Heart left ventricle (tissue), 16 donors: Measurements from ENCODE around the gene NT5C2. TPM values are rescaled to one million over a fixed set of nuclear protein-coding genes. Genes with fewer than 3 reads are reported as not detected.

Experiments used
- ATAC-seq, 4 donors: fragments of 200-7000 bp; cut with Tn5 transposase; one replicate each; pipeline ENCODE4 v1.9.1; 2020 to 2022; ENCODE audit warnings: moderate library complexity in 4 of 4, mild to moderate bottlenecking in 3 of 4, moderate number of reproducible peaks in 1 of 4
- DNase-seq, 5 donors: peaks; one replicate each; pipeline ENCODE4 v3.0.0-alpha.2; 2020
- H3K27ac ChIP-seq, 12 donors: fragments of 200-600 bp; sonication (generic) in 4 of 12; one replicate each; pipeline versions ENCODE4 v1.5.0 to v1.8.0; 2016 to 2022; ENCODE audit warnings: mild to moderate bottlenecking in 2 of 12
- H3K27me3 ChIP-seq, 9 donors: fragments of 200-600 bp; sonication (generic) in 2 of 9; one replicate each; pipeline versions ENCODE4 v1.5.1 to v1.8.0; 2016 to 2022; ENCODE audit warnings: mild to moderate bottlenecking in 3 of 9
- H3K36me3 ChIP-seq, 9 donors: fragments of 200-600 bp; sonication (generic) in 2 of 9; one replicate each; pipeline versions ENCODE4 v1.5.0 to v1.8.0; 2018 to 2022; ENCODE audit warnings: mild to moderate bottlenecking in 2 of 9
- H3K4me1 ChIP-seq, 12 donors: fragments of 200-600 bp; sonication (generic) in 4 of 12; one replicate each; pipeline versions ENCODE4 v1.5.0 to v1.8.0; 2016 to 2022; ENCODE audit warnings: mild to moderate bottlenecking in 3 of 12
- H3K4me3 ChIP-seq, 12 donors: fragments of 200-600 bp; sonication (generic) in 4 of 12; one replicate each; pipeline versions ENCODE4 v1.5.0 to v1.8.0; 2017 to 2022; ENCODE audit warnings: mild to moderate bottlenecking in 9 of 12, moderate library complexity in 4 of 12
- H3K9me3 ChIP-seq, 12 donors: fragments of 200-600 bp; sonication (generic) in 4 of 12; one replicate each; pipeline versions ENCODE4 v1.5.0 to v1.8.0; 2016 to 2022; ENCODE audit warnings: mild to moderate bottlenecking in 1 of 12
- CTCF ChIP-seq, 12 donors: fragments of 200-600 bp; sonication (generic) in 4 of 12; IDR thresholded peaks; one replicate each; pipeline versions ENCODE4 v1.5.0 to v1.8.0; 2018 to 2022; ENCODE audit warnings: antibody characterized with exemption in 12 of 12, mild to moderate bottlenecking in 5 of 12
- POLR2A ChIP-seq, 2 donors: fragments of 450-650 bp; IDR thresholded peaks; one replicate each; pipeline ENCODE4 v1.6.1; 2017; ENCODE audit warnings: antibody characterized with exemption in 2 of 2, mild to moderate bottlenecking in 2 of 2, moderate library complexity in 2 of 2
- WGBS, 4 donors: extraction: QIAGEN DNeasy Blood & Tissue Kit in 2 of 4; methylation state at CpG; one replicate each; pipeline versions ENCODE4 v1.1.5 to v1.1.7; 2013 to 2018; 5-methylcytosine and 5-hydroxymethylcytosine counted together
- intact Hi-C, 10 donors: fragments of 100-400 bp; cut with DNase I; formaldehyde crosslinking; loops; one replicate each; pipeline versions ENCODE4 v1.11.1 to v1.14.2; 2022
- polyA plus RNA-seq, 2 donors: library from polyadenylated mRNA; stranded (reverse); fragments of 200-250 nt; gene quantifications; one replicate each; pipeline ENCODE4 v1.2.3, GENCODE V29; 2013
- total RNA-seq, 9 donors: library from RNA; depleted of rRNA in 2 of 9; stranded (reverse); fragments of >200 nt in 2 of 9; fragmentation: NEBNext Ultra II Directional in 3 of 9; extraction: Animal tissue kit (Norgen Biotek cat#: 25700) in 3 of 9; gene quantifications; one replicate each; pipeline versions ENCODE4 v1.1.0 to v1.2.4, GENCODE V29; 2016 to 2023
- donor health status: ischemic (EF 13 %, LVEDD 7.1; RV severe dilation, severe dysfunction).
- donor health status: healthy with polysubstance abuse.
- donor health status: DM: no; HTN: yes; CAD: no.
- donor health status: DM: no; HTN: no; CAD: no.
- donor health status: ischemic (EF 25% LVEDD 6.9; RV normal size, moderate dysfunction).
- donor health status: ischemic (EF 25% LVEDD 5.7; RV mildly dilated, moderate dysfunction).
- donor health status: healthy.
- donor health status: DM: yes; HTN: yes; CAD: no.
- donor health status: ischemic (EF 35%, LVEDD 5.7; RV mildly dilated, moderate dysfunction).
- donor health status: nonischemic (EF 11% LVEDD 7.7; RV severe dilation, severe dysfunction).
- donor health status: DM: yes; HTN: yes; CAD: no.
- donor health status: PGD.
- donor health status: ischemic (EF 29% LVEDD 5.4; RV normal size, mild dysfunction).
- donor health status: nonischemic (EF 23%, LVEDD 6.1; RV moderate dilation, normal function).

The NT5C2 gene
- total and polyA plus RNA-seq, 11 donors, result 26.2 to 70.6 (median 43.6) TPM

DNA sequence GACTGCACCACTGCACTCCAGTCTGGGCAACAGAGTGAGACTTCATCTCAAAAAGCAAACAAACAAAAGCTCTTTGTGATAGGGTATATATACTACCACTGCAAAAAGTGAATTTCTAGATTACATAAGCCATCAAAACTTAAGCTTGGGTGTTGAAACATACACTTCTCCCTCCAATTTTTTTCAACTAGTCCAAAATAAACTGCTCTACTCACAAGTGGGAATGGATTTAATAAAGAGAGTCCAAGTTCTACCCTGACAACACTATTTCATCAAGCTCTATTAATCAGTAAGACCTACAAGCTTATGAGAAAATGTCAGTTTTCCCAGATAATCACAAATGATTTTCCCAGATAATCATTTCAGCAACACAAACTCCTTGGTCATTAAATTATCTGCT, 82.7 kb downstream of the NT5C2 start:
- intact Hi-C loops, result loop anchor here in 2 of 10 donors (5.0 kb wide), 2 partner anchors 42 to 82 kb away; partner anchors contain the start of gene NT5C2 (in 1 of the 2)
- H3K4me3 ChIP-seq, result no peak overlapping the region
- H3K4me1 ChIP-seq, result peaks cover 8 to 58% (median 30%) of the 10 kb centered on the region in 12 donors
- ATAC-seq, result no peak
- no peaks in the 10 kb centered on the region for H3K27me3 ChIP-seq
- DNase-seq, result no peak
- H3K9me3 ChIP-seq, result no peaks in the 10 kb centered on the region
- peaks cover 0 to 30% (median 5%) of the 10 kb centered on the region in 9 donors for H3K36me3 ChIP-seq
- peak overlapping the region in 11 of 12 donors; percentile 17 to 83 (median 65) for H3K27ac ChIP-seq
- no peak for TF ChIP-seq POLR2A (IDR thresholded peaks at IDR 0.05)
- no peak for TF ChIP-seq CTCF (IDR thresholded peaks at IDR 0.05)

DNA sequence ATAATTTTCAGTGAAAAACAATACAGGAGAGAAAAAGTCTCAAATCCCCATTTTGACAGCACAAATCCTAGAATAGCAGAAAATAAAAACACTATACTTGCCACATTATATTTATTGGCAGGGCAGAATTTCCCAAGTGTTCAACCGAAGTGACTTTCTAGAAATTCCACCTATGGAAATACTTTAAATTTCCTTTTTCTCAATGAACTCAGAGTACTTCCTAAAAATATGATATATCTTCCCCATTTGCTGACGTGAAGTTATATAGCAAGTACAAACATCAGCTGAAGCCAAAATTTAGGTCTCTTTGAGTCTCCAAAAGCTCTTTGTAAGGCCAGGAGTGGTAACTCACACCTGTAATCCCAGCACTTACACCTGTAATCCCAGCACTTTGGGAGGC, 83.3 kb downstream of the NT5C2 start:
- peak overlapping the region in 4 of 12 donors; percentile 17 to 83 (median 73) for H3K27ac ChIP-seq
- intact Hi-C loops, result loop anchor here in 6 of 10 donors (5.0 to 10.0 kb wide), 5 partner anchors 42 to 135 kb away; partner anchors contain the start of genes RPEL1 (in 5 of the 6) and NT5C2 (in 1 of the 6)
- WGBS, 4 donors, result 87 to 94% (median 92%) methylated on average over 2 of the region's 2 CpGs
- no peak for TF ChIP-seq CTCF (IDR thresholded peaks at IDR 0.05)
- ATAC-seq (no peak), DNase-seq (no peak)
- peaks cover 8 to 52% (median 30%) of the 10 kb centered on the region in 12 donors for H3K4me1 ChIP-seq
- peaks cover 0 to 32% (median 8%) of the 10 kb centered on the region in 9 donors for H3K36me3 ChIP-seq
- H3K4me3 ChIP-seq, result no peak overlapping the region
- H3K9me3 ChIP-seq, result no peaks in the 10 kb centered on the region
- H3K27me3 ChIP-seq, result no peaks in the 10 kb centered on the region

DNA sequence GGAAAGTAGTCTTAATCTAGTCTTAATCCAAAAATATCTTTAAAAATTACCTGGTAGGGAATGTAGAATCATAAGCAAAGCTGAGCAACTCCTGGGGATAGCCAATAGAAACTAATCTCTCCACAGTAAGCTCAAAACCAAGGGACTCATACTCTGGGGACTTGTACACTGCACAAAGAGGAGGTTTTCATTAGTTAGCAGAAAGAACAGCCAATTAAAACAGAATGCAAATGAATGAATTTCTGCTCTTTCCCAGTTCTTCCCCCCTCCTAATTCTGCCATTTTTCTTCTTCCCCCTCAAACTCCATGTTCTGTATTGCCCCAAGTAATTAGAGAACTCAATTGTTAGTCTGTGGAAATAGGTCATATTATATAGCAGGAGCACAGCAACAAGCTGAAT, 86.5 kb downstream of the NT5C2 start:
- peaks cover under 1 to 45% (median 21%) of the 10 kb centered on the region in 12 donors for H3K4me1 ChIP-seq
- peaks cover 0 to 61% (median 41%) of the 10 kb centered on the region in 9 donors for H3K36me3 ChIP-seq
- TF ChIP-seq CTCF (IDR thresholded peaks at IDR 0.05), result no peak
- TF ChIP-seq POLR2A (IDR thresholded peaks at IDR 0.05), result no peak
- ATAC-seq (no peak), DNase-seq (no peak)
- no peaks in the 10 kb centered on the region for H3K9me3 ChIP-seq
- no peak overlapping the region for H3K27ac ChIP-seq
- no peak overlapping the region for H3K4me3 ChIP-seq
- no peaks in the 10 kb centered on the region for H3K27me3 ChIP-seq
- intact Hi-C loops, result loop anchor here in 6 of 10 donors (5.0 to 10.0 kb wide), 3 partner anchors 51 to 138 kb away; partner anchors contain the start of gene RPEL1 (in 5 of the 6)

GRCh38 chr10:103105462-103105861, 87.6 kb downstream of the NT5C2 start:
- intact Hi-C loops, result loop anchor here in 6 of 10 donors (5.0 to 10.0 kb wide), 3 partner anchors 52 to 139 kb away; partner anchors contain the start of gene RPEL1 (in 5 of the 6)
- Histone ChIP-seq H3K27ac (no peak overlapping the region), H3K4me1 (peaks cover 0 to 35% (median 10%) of the 10 kb centered on the region in 12 donors), H3K27me3 (no peaks in the 10 kb centered on the region), H3K36me3 (peaks cover 0 to 72% (median 51%) of the 10 kb centered on the region in 9 donors), H3K9me3 (no peaks in the 10 kb centered on the region), H3K4me3 (no peak overlapping the region)
- WGBS, 4 donors, result 96 to 100% (median 98%) methylated on average over 1 of the region's 1 CpG
- DNase-seq (no peak), ATAC-seq (no peak)
- no peak for TF ChIP-seq POLR2A (IDR thresholded peaks at IDR 0.05)
- no peak for TF ChIP-seq CTCF (IDR thresholded peaks at IDR 0.05)
